Measurements from ENCODE around the gene ALK.

The ALK gene

DNA sequence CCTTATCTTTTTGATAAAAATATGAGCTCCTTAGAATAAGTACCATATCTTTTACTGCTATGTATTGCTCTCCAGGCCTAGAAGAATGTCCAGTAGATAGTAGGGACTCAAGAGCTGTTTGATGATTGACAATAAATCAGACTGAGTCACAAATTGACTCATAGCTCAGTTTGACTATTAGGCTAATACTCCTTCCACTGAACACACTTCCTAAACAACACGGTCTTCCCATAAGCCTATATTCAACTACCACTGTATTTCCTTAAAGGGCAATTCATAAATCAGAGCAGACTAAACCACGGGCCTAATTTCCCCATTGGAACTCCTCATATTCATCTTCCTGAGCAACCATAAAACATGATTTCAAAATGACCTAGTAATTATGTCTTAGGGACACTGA lies 258.5 kb downstream of the ALK start:
- no peak for DNase-seq (ENCODE audit: insufficient read length, low spot score)
- TF ChIP-seq, protein P1, sequence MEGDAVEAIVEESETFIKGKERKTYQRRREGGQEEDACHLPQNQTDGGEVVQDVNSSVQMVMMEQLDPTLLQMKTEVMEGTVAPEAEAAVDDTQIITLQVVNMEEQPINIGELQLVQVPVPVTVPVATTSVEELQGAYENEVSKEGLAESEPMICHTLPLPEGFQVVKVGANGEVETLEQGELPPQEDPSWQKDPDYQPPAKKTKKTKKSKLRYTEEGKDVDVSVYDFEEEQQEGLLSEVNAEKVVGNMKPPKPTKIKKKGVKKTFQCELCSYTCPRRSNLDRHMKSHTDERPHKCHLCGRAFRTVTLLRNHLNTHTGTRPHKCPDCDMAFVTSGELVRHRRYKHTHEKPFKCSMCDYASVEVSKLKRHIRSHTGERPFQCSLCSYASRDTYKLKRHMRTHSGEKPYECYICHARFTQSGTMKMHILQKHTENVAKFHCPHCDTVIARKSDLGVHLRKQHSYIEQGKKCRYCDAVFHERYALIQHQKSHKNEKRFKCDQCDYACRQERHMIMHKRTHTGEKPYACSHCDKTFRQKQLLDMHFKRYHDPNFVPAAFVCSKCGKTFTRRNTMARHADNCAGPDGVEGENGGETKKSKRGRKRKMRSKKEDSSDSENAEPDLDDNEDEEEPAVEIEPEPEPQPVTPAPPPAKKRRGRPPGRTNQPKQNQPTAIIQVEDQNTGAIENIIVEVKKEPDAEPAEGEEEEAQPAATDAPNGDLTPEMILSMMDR (IDR thresholded peaks at IDR 0.05; ENCODE audit: insufficient read depth, missing control alignments): no peak
- no peak for FAIRE-seq

DNA sequence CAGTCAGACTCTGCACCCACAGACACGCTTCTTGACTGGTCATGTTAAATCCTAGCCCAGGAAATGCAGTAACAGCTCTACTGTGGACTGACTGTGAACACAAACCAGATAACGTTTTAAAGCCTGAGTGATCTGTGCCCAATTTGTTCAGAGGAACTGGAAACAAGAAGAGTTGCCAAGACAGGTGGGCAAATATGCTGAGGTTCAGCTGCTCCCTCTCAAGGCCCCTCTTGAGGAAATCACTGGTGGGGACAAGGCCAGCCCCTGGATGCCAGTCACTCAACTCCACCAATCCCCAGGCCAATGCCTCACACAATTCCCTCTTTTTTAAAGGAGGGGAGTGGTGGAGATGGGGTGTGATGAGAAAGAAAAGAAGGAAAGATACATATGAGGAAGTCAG lies 261.2 kb downstream of the ALK start:
- DNase-seq (ENCODE audit: insufficient read length, low spot score): no peak
- no peak for FAIRE-seq
- TF ChIP-seq, protein P1 (IDR thresholded peaks at IDR 0.05; ENCODE audit: insufficient read depth, missing control alignments): no peak

DNA sequence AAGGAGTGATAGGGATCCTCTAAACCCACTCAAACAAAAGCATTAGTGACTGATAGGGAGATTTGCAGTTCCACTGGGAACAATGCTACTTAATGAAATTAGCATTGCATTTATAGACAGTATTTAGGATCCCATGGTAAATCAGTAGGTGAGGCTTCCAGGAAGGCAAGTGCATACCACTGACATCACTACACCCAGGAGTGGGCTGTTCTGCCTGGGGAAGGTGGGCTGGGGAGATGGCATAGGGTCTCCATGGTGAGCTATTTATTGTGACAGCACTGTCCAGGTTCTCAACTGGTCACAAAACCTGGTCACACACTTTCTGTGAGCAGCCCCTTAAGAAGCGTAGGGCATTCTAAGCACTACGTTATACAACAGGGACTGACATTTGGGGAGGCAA lies 262.2 kb downstream of the ALK start:
- DNase-seq (ENCODE audit: insufficient read length, low spot score): no peak
- TF ChIP-seq, protein P1 (IDR thresholded peaks at IDR 0.05; ENCODE audit: insufficient read depth, missing control alignments): no peak
- no peak for FAIRE-seq

DNA sequence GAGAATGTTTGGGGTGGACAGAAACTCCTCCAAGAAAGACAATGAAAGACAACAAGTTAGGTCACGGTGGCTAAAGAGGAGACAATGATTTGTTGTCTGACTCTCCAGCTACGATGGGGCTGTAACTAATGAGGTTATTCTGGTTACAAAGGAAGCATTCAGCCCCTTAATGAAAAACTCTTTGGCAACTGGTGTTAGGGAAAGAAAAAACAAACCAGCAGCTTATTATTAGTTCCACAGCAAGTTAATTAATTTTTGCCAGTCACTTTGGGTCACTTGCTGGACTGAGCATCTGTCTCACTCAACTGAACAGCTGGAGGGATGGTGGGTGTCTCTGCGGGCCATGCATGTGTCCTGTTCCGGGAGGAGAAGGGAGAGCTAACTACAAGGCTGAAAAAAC lies 263.7 kb downstream of the ALK start:
- FAIRE-seq (no peak), DNase-seq (ENCODE audit: insufficient read length, low spot score) (no peak)
- TF ChIP-seq, protein P1 (IDR thresholded peaks at IDR 0.05; ENCODE audit: insufficient read depth, missing control alignments): no peak

DNA sequence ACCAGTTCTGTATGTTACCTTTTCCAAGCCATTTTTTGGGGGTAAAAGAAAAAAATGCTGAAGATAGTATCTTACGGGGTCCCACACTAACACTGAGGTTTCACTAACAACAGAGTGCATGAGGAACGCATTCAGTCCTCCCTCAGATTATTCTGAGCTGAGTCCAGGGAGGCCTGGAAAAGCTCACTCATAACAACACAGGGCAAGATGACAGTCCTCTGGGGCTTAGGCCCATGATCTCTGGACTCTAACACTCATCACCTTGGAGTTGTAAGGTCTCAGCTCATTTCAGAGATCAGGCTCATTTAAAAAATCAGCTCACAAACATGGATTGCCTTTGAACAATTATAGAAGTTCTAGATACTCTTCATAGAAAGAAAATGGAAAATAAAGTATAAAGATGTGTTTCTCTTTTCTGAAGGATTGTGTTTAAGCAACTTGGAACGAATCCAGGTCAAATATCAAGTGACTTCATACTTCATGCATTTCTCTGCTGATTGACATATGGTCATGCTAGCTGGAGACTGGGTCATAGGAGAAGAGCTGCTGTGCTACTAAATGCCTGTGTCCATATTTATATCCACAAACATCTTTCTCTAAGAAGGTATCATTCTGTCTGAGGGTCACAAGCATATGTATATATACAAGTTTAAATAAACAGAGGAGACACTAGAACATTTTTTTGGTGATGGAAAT lies 265.8 kb downstream of the ALK start:
- no peak for DNase-seq (ENCODE audit: insufficient read length, low spot score)
- TF ChIP-seq, protein P1 (IDR thresholded peaks at IDR 0.05; ENCODE audit: insufficient read depth, missing control alignments): no peak
- no peak for FAIRE-seq

DNA sequence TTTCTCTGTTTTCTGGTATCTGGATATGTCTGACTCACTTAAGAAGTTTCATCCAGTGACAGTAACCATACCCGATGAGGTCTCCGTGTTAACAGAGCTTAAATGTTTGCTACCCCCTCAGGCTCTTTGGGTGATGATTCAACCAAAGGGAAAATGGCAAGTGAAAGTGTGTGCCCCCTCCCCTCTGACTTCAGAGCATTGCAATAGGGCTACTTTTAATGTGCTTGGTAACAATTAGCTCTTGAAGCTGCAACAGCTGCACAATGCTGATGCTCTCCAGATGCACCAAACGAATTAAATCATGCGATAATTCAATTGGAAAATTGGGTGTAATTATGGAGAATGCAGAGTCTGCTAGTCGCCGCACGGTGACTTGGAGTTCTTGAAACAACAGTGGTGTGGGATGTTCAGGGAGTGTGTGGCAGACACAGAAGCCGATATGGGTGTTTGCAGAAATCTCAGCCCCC lies 270.7 kb downstream of the ALK start:
- TF ChIP-seq, protein P1 (IDR thresholded peaks at IDR 0.05; ENCODE audit: insufficient read depth, missing control alignments): no peak
- no peak for FAIRE-seq
- DNase-seq (ENCODE audit: insufficient read length, low spot score): no peak

DNA sequence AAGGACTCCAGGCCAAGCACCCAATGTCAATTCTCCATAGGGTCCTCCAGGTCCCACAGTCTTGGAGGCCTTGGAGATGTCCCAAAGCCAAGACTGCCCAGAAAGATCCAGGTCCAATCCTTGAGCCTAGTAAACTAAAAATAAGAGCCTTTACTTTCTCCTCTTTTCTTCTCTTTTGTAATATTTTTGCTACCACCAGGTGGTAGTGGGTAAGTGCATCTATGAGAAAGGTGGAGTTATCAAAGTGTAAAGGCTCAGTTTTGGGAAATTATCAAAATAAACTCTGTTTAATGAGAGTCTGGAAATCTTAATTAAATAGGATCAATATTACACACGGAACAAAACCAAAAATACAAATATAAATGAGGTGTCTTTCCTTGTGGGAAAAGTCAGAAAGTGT lies 276.4 kb downstream of the ALK start:
- FAIRE-seq (no peak), DNase-seq (ENCODE audit: insufficient read length, low spot score) (no peak)
- TF ChIP-seq, protein P1 (IDR thresholded peaks at IDR 0.05; ENCODE audit: insufficient read depth, missing control alignments): no peak

Data from D721Med (cell line).